ENCODE data around the gene PTPRR. TPM values are rescaled to one million over a fixed set of nuclear protein-coding genes. Genes with fewer than 3 reads are reported as not detected.

PTPRR gene
- total and polyA plus RNA-seq, 2 of the 13 experiments (the other 11 are each of a cell fraction or from before 2014, with no cell fraction given): not detected

DNA sequence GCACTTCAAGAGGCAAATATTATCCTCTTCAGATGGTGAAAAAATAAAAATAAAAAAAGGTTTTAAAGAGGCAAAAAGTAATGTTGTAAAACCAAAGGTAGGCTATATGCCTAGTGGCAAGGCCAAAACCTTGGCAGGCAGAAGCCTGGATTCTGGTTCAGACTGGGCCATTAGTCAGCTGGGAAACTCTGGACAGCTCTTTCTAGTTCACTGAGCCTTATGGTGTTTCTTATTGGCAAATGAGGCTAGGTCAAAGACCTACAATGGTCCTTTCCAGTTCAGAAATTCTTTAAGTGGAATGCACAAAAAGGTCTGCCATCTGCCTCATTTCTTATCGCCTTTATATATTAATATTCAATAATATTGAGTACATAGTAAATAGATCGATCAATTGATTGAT, 327.9 kb downstream of the PTPRR start:
- Histone ChIP-seq H3K36me3 (replicated peaks in 1 of 2; ENCODE audit: control insufficient read depth in 1 of 2, insufficient read depth in 2 of 2, low read length in 2 of 2) (no peaks in the 10 kb centered on the region), H2AFZ (ENCODE audit: low read length) (no peak overlapping the region), H3K27me3 (ENCODE audit: control insufficient read depth in 1 of 2, insufficient read depth in 2 of 2, low read length in 2 of 2) (no peaks in the 10 kb centered on the region), H3K9me3 (ENCODE audit: low read length) (no peaks in the 10 kb centered on the region), H3K4me3 (replicated peaks in 1 of 3; ENCODE audit: insufficient read depth in 1 of 3, low read depth in 2 of 3, low read length in 3 of 3) (no peak overlapping the region), H3K4me2 (ENCODE audit: low read depth, low read length) (no peak overlapping the region), H3K79me2 (ENCODE audit: insufficient read depth, low read length) (no peaks in the 10 kb centered on the region), H3K4me1 (ENCODE audit: insufficient read depth, low read length) (no peaks in the 10 kb centered on the region), H3K27ac (ENCODE audit: extremely low read length, insufficient read depth, low read length) (no peak overlapping the region), H3K9ac (ENCODE audit: insufficient read depth, low read depth, low read length) (no peak overlapping the region), H4K20me1 (ENCODE audit: insufficient read depth, low read length) (no peaks in the 10 kb centered on the region)
- no peak for ATAC-seq
- in situ Hi-C loops (cut with HindIII; ENCODE audit: extremely low pct_ligation_motif_present, low pct_unique_long_range_greater_than_20kb): loop anchor here (5.0 kb wide), 1 partner anchor 125 kb away; no protein-coding TSS in a partner anchor
- BruUV-seq (replicated peaks): no TSS peak
- intact Hi-C loops (cut with micrococcal nuclease; ENCODE audit: unreplicated experiment): no loop called here
- CTCF ChIA-PET (ENCODE audit: low intra/inter-chr PET ratio, low total read pairs): no interaction called here
- 7% methylated on average over 2 of the region's 2 CpGs for WGBS (ENCODE audit: low lambda C conversion rate)
- TF ChIP-seq, protein P1, sequence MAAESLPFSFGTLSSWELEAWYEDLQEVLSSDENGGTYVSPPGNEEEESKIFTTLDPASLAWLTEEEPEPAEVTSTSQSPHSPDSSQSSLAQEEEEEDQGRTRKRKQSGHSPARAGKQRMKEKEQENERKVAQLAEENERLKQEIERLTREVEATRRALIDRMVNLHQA (CRISPR knock-in tag; IDR thresholded peaks at IDR 0.05): no peak
- TF ChIP-seq U2AF1 (optimal IDR thresholded peaks at IDR 0.05; ENCODE audit: low read depth, low read length): no peak
- TF ChIP-seq ZC3H13 (CRISPR knock-in tag; IDR thresholded peaks at IDR 0.05): no peak
- TF ChIP-seq IKZF4 (CRISPR knock-in tag; IDR thresholded peaks at IDR 0.05; ENCODE audit: borderline replicate concordance, low read depth, not compliant biosample characterization): no peak
- no peak for TF ChIP-seq EEA1 (CRISPR knock-in tag; IDR thresholded peaks at IDR 0.05; ENCODE audit: borderline replicate concordance)
- TF ChIP-seq, protein P2, sequence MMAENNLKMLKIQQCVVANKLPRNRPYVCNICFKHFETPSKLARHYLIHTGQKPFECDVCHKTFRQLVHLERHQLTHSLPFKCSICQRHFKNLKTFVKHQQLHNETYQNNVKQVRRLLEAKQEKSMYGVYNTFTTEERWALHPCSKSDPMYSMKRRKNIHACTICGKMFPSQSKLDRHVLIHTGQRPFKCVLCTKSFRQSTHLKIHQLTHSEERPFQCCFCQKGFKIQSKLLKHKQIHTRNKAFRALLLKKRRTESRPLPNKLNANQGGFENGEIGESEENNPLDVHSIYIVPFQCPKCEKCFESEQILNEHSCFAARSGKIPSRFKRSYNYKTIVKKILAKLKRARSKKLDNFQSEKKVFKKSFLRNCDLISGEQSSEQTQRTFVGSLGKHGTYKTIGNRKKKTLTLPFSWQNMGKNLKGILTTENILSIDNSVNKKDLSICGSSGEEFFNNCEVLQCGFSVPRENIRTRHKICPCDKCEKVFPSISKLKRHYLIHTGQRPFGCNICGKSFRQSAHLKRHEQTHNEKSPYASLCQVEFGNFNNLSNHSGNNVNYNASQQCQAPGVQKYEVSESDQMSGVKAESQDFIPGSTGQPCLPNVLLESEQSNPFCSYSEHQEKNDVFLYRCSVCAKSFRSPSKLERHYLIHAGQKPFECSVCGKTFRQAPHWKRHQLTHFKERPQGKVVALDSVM (CRISPR knock-in tag; IDR thresholded peaks at IDR 0.05): no peak
- POLR2A ChIA-PET: no interaction called here
- FAIRE-seq: no peak
- DNase-seq (ENCODE audit: low spot score): no peak

All from HepG2 (cell line).